NCI-H2227 (cell line): ENCODE data around the gene ZNF687.

Experiments
- DNase-seq: peaks from one replicate; lab custom pipeline; 2025; ENCODE audit not compliant: unreplicated experiment; lab: John Stamatoyannopoulos, UW

Gene ZNF687

GRCh38 chr1:151281225-151281968, 702 bp upstream of the ZNF687 start:
- peak; percentile 99 for DNase-seq

GRCh38 chr1:151282883-151283725, 1.0 kb downstream of the ZNF687 start:
- DNase-seq = peak; percentile 60

GRCh38 chr1:151284013-151284577, 2.0 kb downstream of the ZNF687 start:
- no peak for DNase-seq

DNA sequence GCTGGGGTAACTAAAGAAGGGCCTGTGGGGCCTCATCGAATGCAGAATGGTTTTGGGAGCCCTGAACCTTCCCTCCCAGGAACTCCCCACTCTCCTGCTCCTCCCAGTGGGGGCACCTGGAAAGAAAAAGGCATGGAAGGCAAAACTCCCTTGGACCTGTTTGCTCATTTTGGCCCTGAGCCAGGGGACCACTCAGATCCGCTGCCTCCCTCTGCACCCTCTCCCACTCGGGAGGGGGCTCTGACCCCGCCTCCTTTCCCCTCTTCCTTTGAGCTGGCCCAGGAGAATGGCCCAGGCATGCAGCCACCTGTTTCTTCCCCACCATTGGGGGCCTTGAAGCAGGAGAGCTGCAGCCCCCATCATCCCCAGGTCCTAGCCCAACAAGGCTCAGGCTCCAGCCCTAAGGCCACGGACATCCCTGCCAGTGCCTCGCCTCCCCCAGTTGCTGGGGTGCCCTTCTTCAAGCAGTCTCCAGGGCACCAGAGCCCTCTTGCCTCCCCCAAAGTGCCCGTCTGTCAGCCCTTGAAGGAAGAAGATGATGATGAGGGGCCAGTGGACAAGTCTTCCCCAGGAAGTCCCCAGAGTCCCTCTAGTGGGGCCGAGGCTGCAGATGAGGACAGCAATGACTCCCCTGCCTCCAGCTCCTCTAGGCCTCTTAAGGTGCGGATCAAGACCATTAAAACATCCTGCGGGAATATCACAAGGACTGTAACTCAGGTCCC, 4.7 kb downstream of the ZNF687 start:
- DNase-seq = no peak

DNA sequence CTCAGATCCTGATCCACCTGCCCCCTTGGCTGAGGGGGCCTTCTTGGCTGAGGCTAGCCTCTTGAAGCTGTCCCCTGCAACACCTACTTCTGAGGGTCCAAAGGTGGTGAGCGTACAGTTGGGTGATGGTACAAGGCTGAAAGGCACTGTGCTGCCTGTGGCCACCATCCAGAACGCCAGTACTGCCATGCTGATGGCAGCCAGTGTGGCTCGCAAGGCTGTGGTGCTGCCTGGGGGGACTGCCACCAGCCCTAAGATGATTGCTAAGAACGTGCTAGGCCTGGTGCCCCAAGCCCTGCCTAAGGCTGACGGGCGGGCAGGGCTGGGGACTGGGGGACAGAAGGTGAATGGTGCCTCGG, 5.2 kb downstream of the ZNF687 start:
- DNase-seq = no peak

GRCh38 chr1:151287767-151288500, 5.8 kb downstream of the ZNF687 start:
- DNase-seq = no peak

DNA sequence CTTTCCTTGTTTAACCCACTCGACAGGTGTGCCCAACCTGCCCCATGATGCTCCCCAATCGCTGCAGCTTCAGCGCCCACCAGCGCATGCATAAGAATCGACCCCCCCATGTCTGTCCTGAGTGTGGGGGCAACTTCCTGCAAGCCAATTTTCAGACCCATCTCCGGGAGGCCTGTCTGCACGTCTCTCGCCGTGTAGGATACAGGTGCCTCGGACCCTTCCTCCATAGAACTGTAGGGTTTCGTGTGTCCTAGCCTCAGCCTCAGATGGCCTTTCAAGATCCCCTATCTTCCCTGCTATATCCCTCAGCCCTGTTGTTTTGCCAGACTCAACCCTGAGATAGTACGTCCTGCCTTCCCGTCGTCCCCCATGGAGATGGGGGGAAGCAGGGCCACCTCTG, 6.4 kb downstream of the ZNF687 start:
- no peak for DNase-seq

DNA sequence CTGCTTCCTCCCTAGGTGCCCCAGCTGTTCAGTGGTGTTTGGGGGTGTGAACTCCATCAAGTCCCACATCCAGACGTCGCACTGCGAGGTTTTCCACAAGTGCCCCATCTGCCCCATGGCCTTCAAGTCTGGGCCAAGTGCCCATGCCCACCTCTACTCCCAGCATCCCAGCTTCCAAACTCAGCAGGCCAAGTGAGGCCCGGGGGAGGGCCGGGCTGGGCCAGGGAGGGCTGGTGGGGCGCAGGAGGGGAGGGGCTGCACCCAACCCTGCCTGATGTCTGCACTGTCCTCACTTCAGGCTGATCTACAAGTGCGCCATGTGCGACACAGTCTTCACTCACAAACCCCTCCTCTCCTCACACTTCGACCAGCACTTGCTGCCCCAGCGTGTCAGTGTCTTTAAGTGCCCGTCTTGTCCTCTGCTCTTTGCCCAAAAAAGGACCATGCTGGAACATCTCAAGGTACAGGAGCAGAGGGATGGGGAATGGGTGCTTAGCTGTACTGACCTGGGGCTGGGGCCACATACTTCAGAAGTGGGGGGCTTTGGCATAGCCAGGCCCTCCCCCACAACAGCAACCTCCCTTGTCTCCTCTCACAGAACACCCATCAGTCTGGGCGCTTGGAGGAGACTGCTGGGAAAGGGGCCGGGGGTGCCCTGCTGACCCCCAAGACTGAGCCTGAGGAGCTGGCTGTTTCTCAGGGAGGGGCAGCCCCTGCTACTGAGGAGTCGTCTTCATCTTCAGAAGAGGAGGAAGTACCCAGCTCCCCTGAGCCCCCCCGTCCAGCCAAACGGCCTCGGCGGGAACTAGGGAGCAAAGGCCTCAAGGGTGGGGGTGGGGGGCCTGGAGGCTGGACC, 7.2 kb downstream of the ZNF687 start:
- DNase-seq = no peak

DNA sequence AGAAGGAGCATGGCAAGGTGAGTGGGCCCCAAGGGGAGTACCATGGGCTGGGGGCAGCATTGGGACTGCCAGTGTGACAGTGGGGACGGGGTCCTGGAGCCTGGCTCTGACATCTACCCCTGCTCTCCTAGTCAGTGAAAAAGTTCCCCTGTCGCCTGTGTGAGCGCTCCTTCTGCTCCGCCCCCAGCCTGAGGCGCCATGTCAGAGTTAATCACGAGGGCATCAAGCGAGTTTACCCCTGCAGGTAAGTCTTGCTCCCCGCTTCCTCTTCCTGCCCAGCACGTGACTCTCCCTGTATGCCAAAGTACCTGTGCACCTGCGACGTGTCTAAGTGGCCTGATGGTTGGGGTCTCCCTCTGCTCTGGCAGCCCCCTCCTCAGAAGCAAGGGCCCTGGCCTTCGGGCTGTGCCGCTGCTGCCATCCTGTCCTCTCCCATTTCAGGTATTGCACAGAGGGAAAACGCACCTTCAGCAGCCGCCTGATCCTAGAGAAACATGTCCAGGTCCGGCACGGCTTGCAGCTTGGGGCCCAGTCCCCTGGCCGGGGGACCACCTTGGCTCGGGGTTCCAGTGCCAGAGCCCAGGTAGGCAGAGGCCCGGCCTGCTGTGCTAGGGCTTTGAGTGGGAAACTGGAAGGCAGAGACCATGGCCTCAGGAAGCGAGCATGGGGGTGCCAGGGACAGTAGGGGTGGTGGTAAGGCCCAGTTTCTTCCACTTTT, 8.1 kb downstream of the ZNF687 start:
- DNase-seq = no peak

GRCh38 chr1:151290709-151291303, 8.7 kb downstream of the ZNF687 start:
- DNase-seq = no peak

DNA sequence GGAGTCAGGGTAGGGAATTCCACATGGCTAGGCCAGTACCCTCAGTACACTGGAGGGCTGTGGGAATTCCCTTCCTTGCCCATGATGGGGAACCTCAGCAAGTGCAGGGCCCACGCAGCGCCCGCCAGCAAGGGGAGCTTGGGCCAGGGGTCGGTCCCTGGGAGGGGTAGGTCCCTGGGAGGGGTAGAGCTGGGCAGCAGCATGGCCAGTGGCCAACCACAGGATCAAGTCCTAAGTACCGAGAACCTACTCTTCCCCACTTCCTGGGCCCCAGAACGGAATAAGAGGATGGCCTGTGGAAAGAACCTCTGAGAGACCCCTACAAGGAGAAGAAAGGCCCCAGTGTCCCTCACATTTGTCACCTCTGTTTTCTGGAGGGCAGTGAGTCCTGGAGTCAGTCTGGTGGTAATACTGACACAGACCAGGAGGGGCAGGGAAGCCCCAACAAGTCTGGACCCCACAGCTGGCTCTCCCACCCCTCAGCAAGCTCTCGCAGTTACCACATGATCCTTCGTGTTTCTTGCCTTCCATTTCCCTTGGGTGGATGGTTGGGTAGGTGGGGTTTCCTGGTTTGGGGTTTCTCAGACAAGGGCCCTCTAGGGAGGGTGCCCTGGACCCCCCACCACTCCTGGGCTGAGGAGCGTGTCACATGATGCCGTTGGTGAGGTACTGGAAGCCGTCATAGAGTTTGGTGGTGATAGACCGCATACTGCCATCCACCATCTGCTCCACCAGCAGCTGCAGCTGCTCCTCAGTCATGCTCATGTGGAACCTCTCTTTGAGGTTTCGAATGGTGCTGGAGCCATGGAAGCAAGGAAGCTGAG, 10.3 kb downstream of the ZNF687 start:
- no peak for DNase-seq

DNA sequence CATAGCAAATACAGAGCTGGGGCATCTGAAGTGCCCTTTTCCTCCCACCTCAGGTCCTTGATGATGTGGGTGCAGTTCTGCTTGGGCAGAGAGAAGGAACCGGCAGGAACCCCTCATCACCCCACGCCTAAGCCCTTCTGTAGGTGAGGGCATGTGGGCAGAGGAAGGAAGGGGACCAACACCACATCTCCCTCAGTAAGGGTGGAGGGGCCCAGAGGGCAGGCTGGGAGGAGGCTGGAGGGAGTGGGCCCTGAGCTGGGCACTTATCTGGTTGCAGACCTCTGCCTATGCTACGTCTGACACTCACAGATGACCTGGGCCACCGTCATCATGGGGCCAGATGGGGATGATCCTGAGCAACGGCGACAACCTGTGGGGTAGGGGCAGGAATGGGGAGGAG, 11.0 kb downstream of the ZNF687 start:
- DNase-seq = no peak

DNA sequence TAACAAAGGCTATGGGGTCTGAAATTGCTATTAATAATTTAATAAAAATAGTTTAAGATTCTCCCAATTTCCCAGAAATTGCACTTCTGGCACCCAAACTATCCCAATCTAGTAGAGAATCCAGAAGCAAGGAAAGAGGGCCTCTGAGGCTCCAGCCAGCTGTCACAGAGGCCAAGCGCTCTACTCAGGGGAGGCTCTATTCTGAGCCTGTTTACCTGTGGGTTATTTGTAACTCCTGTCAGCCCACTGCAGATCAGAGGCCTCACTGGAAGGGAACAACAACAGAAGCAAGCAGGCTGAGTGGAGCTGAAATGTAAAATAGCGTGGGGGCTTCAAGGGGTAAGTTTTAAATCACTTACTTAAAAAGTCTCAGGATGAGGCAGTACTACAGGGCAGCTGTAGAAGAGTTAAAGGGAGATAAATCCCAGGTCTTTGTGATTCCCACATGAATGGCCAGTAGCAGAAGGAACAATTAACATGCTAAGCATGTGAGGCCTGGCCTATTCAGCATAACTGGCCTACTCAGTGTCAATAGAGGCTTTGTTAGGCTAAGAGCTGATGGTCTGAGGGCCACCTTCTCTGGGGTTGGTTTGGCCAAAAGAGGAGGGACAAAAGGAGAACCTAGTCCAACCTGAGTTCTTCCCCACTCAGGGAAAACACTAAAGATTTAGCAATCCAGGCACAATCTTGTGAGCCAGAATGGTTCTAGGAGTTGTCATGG, 12.8 kb downstream of the ZNF687 start:
- no peak for DNase-seq

DNA sequence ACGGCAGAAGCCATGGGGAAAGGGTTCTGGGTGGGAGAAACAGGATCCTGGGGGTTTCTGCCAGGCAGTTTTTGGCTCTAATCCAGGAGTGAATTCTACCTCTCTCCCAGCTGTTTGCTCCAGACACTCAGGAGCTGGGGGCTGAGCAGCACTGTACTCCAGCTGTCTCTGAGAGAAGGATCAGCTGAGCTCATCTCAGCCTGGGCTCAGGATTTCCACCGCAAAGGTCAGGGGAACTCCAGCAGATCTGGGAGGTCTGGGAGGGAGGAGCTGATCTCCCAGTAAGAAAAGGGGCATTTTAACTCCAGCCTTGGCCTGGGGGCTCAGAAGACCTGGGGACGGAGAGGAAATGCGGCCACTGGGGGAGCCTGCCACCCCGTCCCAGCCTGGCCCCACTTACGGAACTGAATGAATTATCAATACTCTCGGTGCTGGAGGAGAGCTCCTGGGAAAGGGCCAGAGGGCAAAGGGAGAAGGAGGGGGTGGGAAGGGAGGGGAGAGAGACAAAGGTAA, 27.8 kb downstream of the ZNF687 start:
- DNase-seq = no peak

DNA sequence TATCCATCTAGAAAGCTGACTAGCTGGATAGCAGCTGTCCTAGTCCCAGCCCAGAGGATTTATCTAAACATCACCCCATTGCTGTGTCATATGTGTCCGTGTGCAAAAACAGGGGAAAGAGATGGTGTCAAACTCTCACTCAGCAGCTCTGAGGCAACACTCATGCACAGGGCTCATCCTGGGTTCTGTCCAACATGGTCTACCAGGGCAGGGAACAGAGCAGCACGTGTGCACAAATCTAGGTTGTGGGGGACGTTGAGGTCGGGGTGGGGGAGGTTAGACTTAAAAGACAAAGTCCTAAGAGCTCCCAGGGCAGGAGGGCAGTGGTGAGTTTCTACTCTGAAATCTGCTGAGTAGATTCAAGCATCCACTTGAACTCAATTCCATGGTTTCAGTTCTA, 28.9 kb downstream of the ZNF687 start:
- no peak for DNase-seq

DNA sequence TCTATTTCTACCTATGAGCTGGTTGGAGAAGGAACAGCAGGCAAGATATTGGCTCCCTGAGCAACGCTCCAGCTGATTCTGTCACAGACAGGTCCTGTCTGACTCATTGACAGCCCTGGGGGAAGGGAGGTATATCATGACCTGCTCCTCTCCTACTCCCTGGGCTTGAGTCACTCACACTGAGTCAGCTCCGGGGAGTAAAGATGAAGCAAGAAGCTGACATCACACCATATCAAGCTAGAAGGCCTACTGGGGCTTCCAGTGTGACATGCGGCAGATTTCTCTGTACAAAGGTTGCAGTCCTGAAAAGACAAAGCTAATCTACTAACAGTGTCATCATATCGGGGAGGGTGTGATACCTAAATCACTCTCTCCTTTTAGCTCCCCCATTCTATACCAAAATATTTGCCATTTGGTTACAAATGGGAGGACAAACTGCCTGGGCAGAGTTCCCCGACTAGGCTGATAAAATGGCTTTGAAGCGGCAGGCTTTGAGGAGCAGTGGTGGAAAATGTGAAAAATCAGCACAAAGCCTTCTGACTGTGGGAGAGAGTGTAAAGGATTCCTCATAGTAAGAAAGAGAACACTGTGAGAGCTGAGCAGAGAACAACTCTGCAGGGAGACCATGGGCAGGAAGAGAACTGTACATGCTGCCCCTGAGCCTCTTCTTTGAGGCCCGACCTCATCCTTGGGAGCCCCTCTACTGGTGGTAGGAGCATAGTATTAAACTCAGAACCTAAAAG, 29.7 kb downstream of the ZNF687 start:
- no peak for DNase-seq
